OCI-LY1 (cell line): ENCODE data around the gene CRACR2B.

ENCODE experiments used
- EZH2 ChIP-seq: fragments of 200-600 bp; sonication (generic), shearing (Covaris generic); IDR thresholded peaks from 2 replicates; pipeline ENCODE4 v1.8.0; 2017; ENCODE audit warnings: borderline replicate concordance, mixed run types, mild to moderate bottlenecking, antibody characterized with exemption, low read length, moderate library complexity, mixed read lengths
- TF ChIP-seq, protein P1 (sequence below): fragments of 200-600 bp; sonication (generic), shearing (Covaris generic); IDR thresholded peaks from 2 replicates; pipeline ENCODE4 v1.5.1; 2017; ENCODE audit warnings: mild to moderate bottlenecking, antibody characterized with exemption, low read length, moderate library complexity, mixed read lengths

DNA sequence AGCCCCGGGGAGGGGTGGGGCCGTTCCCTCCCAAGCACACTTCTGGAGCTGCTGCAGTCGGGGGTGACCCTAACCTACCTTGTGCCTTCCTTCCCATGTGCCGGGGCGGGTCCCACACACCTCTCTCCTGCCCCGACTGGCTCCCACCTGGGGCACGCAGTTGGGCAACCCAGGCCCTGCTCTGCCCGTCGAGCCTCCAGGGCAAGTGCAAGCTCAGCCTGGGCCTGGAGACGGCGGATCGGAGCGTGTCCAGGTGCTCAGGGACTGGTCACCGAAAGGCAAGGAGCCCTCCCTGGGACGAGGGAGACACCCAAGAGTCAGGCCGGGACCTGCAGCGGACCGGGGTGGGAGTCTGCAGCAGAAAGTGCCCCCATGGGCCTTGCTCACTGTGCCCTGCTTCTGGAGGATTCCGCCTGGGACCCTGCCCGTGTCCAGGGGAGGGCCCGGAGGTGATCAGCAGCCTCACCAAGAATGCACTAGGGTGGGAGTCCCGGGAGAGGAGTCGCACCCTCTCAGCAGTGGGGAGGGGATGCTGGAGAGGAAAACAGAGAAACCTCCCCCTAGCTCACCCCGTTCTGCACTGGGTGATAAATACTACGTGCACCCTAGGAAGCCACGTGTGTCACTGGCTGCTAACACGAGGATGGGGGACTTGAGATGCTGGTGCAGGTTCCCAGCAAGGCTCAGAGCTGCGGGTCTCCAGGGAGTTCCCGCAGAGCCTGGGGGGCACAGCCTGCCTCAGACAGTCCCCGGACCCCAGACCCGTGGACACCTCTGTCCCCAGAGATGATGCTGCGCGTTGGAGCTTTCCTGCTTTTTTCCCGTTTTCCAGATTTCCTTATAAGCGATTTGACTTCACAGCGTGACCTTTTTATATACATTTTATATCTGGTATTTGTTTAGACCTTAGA, 45.2 kb upstream of the CRACR2B start:
- TF ChIP-seq, protein P1, sequence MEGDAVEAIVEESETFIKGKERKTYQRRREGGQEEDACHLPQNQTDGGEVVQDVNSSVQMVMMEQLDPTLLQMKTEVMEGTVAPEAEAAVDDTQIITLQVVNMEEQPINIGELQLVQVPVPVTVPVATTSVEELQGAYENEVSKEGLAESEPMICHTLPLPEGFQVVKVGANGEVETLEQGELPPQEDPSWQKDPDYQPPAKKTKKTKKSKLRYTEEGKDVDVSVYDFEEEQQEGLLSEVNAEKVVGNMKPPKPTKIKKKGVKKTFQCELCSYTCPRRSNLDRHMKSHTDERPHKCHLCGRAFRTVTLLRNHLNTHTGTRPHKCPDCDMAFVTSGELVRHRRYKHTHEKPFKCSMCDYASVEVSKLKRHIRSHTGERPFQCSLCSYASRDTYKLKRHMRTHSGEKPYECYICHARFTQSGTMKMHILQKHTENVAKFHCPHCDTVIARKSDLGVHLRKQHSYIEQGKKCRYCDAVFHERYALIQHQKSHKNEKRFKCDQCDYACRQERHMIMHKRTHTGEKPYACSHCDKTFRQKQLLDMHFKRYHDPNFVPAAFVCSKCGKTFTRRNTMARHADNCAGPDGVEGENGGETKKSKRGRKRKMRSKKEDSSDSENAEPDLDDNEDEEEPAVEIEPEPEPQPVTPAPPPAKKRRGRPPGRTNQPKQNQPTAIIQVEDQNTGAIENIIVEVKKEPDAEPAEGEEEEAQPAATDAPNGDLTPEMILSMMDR = no peak
- TF ChIP-seq EZH2 = no peak
